OCI-LY1 (cell line): Measurements from ENCODE around the gene CLCNKB.
"Not testable (repeated sequence)": the region's sequence is repeated elsewhere in the genome, so short reads cannot be mapped to it uniquely, and the experiment has no call there.

Experiments used
- H2AFZ ChIP-seq: fragments of 200-600 bp; sonication (generic), shearing (Covaris generic); 2 replicates; pipeline ENCODE4 v1.6.0; 2014; ENCODE audit warnings: antibody characterized with exemption, mild to moderate bottlenecking, low read length
- H3F3A ChIP-seq: fragments of 200-600 bp; sonication (generic), shearing (Covaris generic); 2 replicates; pipeline ENCODE4 v1.6.0; 2014; ENCODE audit warnings: mild to moderate bottlenecking, antibody characterized with exemption, low read length, moderate library complexity; ENCODE audit not compliant: insufficient read depth
- H3K27ac ChIP-seq: fragments of 200-600 bp; sonication (generic); 2 replicates; pipeline ENCODE4 v1.5.1; 2014; ENCODE audit warnings: low read length, mixed run types, mild to moderate bottlenecking, low read depth; ENCODE audit not compliant: poor library complexity, severe bottlenecking
- H3K27me3 ChIP-seq: fragments of 200-600 bp; sonication (generic); 2 replicates; pipeline ENCODE4 v1.6.0; 2014; ENCODE audit warnings: antibody characterized with exemption, mild to moderate bottlenecking, low read length, moderate library complexity; ENCODE audit not compliant: insufficient read depth
- H3K36me3 ChIP-seq: fragments of 200-600 bp; sonication (generic); 2 replicates; pipeline ENCODE4 v1.6.1; 2014; ENCODE audit warnings: mild to moderate bottlenecking, antibody characterized with exemption, low read length, moderate library complexity, mixed read lengths; ENCODE audit not compliant: insufficient read depth
- H3K4me1 ChIP-seq: fragments of 200-600 bp; sonication (generic); 2 replicates; pipeline ENCODE4 v1.5.1; 2014; ENCODE audit warnings: mild to moderate bottlenecking, low read length, moderate library complexity; ENCODE audit not compliant: insufficient read depth, severe bottlenecking
- H3K4me2 ChIP-seq: fragments of 200-600 bp; sonication (generic), shearing (Covaris generic); 2 replicates; pipeline ENCODE4 v1.6.1; 2014; ENCODE audit warnings: low read length
- H3K4me3 ChIP-seq: fragments of 200-600 bp; sonication (generic); 2 replicates; pipeline ENCODE4 v1.5.1; 2014; ENCODE audit warnings: low read length, low read depth, mild to moderate bottlenecking, mixed read lengths; ENCODE audit not compliant: poor library complexity, severe bottlenecking
- H3K79me2 ChIP-seq: fragments of 200-600 bp; shearing (Covaris generic); 2 replicates; pipeline ENCODE4 v1.6.1; 2016; ENCODE audit warnings: mixed run types, low read length, mixed read lengths; ENCODE audit not compliant: insufficient read depth
- H3K9ac ChIP-seq: fragments of 200-600 bp; sonication (generic), shearing (Covaris generic); 2 replicates; pipeline ENCODE4 v1.6.1; 2014; ENCODE audit warnings: mild to moderate bottlenecking, low read length, mixed read lengths
- H3K9me2 ChIP-seq: fragments of 200-600 bp; sonication (generic), shearing (Covaris generic); 2 replicates; pipeline ENCODE4 v1.6.1; 2014; ENCODE audit warnings: low read depth, mild to moderate bottlenecking, low read length, mixed read lengths
- H3K9me3 ChIP-seq: fragments of 200-600 bp; shearing (Covaris generic); 2 replicates; pipeline ENCODE4 v1.6.1; 2014; ENCODE audit warnings: low read length, mixed read lengths
- H4K20me1 ChIP-seq: fragments of 200-600 bp; sonication (generic), shearing (Covaris generic); 2 replicates; pipeline ENCODE4 v1.6.0; 2016; ENCODE audit warnings: mild to moderate bottlenecking, low read length; ENCODE audit not compliant: insufficient read depth
- EZH2 ChIP-seq: fragments of 200-600 bp; sonication (generic), shearing (Covaris generic); IDR thresholded peaks from 2 replicates; pipeline ENCODE4 v1.8.0; 2017; ENCODE audit warnings: borderline replicate concordance, mixed run types, mild to moderate bottlenecking, antibody characterized with exemption, low read length, moderate library complexity, mixed read lengths
- TF ChIP-seq, protein P1 (sequence below): fragments of 200-600 bp; sonication (generic), shearing (Covaris generic); IDR thresholded peaks from 2 replicates; pipeline ENCODE4 v1.5.1; 2017; ENCODE audit warnings: mild to moderate bottlenecking, antibody characterized with exemption, low read length, moderate library complexity, mixed read lengths

CLCNKB gene

GRCh38 chr1:16028237-16029002 is 15.2 kb upstream of the CLCNKB start:
- Histone ChIP-seq H3K36me3 (no peaks in the 10 kb centered on the region), H3K4me3 (no peak overlapping the region), H3K9me3 (no peaks in the 10 kb centered on the region), H3K27me3 (0 out of 2 replicates have a peak, but pooled peaks cover 9% of the 10 kb centered on the region), H2AFZ (no peak overlapping the region), H3F3A (no peaks in the 10 kb centered on the region), H4K20me1 (no peaks in the 10 kb centered on the region), H3K4me2 (no peak overlapping the region), H3K79me2 (no peaks in the 10 kb centered on the region), H3K9me2 (no peaks in the 10 kb centered on the region), H3K9ac (no peak overlapping the region), H3K27ac (no peak overlapping the region), H3K4me1 (no peaks in the 10 kb centered on the region)
- no peak for TF ChIP-seq EZH2
- TF ChIP-seq, protein P1, sequence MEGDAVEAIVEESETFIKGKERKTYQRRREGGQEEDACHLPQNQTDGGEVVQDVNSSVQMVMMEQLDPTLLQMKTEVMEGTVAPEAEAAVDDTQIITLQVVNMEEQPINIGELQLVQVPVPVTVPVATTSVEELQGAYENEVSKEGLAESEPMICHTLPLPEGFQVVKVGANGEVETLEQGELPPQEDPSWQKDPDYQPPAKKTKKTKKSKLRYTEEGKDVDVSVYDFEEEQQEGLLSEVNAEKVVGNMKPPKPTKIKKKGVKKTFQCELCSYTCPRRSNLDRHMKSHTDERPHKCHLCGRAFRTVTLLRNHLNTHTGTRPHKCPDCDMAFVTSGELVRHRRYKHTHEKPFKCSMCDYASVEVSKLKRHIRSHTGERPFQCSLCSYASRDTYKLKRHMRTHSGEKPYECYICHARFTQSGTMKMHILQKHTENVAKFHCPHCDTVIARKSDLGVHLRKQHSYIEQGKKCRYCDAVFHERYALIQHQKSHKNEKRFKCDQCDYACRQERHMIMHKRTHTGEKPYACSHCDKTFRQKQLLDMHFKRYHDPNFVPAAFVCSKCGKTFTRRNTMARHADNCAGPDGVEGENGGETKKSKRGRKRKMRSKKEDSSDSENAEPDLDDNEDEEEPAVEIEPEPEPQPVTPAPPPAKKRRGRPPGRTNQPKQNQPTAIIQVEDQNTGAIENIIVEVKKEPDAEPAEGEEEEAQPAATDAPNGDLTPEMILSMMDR, result no peak

DNA sequence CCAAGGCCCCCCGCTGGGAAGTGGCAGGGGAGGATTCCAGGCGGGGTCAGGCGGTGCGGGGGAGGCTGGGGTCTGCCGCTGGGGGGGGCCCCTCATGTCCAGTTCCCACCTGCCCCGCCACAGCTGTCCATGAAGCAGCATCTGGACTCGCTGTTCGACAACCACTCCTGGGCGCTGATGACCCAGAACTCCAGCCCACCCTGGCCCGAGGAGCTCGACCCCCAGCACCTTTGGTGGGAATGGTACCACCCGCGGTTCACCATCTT is 14.6 kb upstream of the CLCNKB start:
- H3K27me3 ChIP-seq, H3K9me2 ChIP-seq, H3K27ac ChIP-seq, H3K79me2 ChIP-seq, H3K4me3 ChIP-seq, H3F3A ChIP-seq, H3K9ac ChIP-seq, H3K36me3 ChIP-seq, H3K9me3 ChIP-seq, H3K4me2 ChIP-seq, H4K20me1 ChIP-seq, H2AFZ ChIP-seq, H3K4me1 ChIP-seq: not testable (repeated sequence)

- H3K36me3 ChIP-seq, result no peaks in the 10 kb centered on the region
- H3K9me2 ChIP-seq, result no peaks in the 10 kb centered on the region
- H3K9ac ChIP-seq, result no peak overlapping the region
- no peaks in the 10 kb centered on the region for H3F3A ChIP-seq
- no peak overlapping the region for H2AFZ ChIP-seq
- TF ChIP-seq, protein P1, result no peak
- TF ChIP-seq EZH2, result no peak
- no peak overlapping the region for H3K27ac ChIP-seq
- no peaks in the 10 kb centered on the region for H3K9me3 ChIP-seq
- H3K79me2 ChIP-seq, result no peaks in the 10 kb centered on the region
- no peaks in the 10 kb centered on the region for H4K20me1 ChIP-seq
- H3K4me1 ChIP-seq, result no peaks in the 10 kb centered on the region
- H3K4me2 ChIP-seq, result no peak overlapping the region
- 0 out of 2 replicates have a peak, but pooled peaks cover 9% of the 10 kb centered on the region for H3K27me3 ChIP-seq
- H3K4me3 ChIP-seq, result no peak overlapping the region
Observed at GRCh38 chr1:16029288-16029687, 14.3 kb upstream of the CLCNKB start.

GRCh38 chr1:16031551-16031950 is 12.0 kb upstream of the CLCNKB start:
- no peak overlapping the region for H3K27ac ChIP-seq
- no peaks in the 10 kb centered on the region for H4K20me1 ChIP-seq
- H3K36me3 ChIP-seq, result no peaks in the 10 kb centered on the region
- H3K79me2 ChIP-seq, result no peaks in the 10 kb centered on the region
- no peaks in the 10 kb centered on the region for H3K9me3 ChIP-seq
- TF ChIP-seq EZH2, result no peak
- TF ChIP-seq, protein P1, result no peak
- 0 out of 2 replicates have a peak, but pooled peaks cover 9% of the 10 kb centered on the region for H3K27me3 ChIP-seq
- no peak overlapping the region for H3K9ac ChIP-seq
- H3K4me2 ChIP-seq, result no peak overlapping the region
- no peaks in the 10 kb centered on the region for H3F3A ChIP-seq
- no peaks in the 10 kb centered on the region for H3K9me2 ChIP-seq
- H3K4me1 ChIP-seq, result no peaks in the 10 kb centered on the region
- no peak overlapping the region for H3K4me3 ChIP-seq
- H2AFZ ChIP-seq, result no peak overlapping the region
